ENCODE measurements around the gene CRELD1. TPM values are rescaled to one million over a fixed set of nuclear protein-coding genes. Genes with fewer than 3 reads are reported as not detected.

CRELD1 gene
- total and polyA plus RNA-seq, 2 of the 13 experiments (the other 11 are each of a cell fraction or from before 2014, with no cell fraction given): 27.1 to 61.9 TPM

DNA sequence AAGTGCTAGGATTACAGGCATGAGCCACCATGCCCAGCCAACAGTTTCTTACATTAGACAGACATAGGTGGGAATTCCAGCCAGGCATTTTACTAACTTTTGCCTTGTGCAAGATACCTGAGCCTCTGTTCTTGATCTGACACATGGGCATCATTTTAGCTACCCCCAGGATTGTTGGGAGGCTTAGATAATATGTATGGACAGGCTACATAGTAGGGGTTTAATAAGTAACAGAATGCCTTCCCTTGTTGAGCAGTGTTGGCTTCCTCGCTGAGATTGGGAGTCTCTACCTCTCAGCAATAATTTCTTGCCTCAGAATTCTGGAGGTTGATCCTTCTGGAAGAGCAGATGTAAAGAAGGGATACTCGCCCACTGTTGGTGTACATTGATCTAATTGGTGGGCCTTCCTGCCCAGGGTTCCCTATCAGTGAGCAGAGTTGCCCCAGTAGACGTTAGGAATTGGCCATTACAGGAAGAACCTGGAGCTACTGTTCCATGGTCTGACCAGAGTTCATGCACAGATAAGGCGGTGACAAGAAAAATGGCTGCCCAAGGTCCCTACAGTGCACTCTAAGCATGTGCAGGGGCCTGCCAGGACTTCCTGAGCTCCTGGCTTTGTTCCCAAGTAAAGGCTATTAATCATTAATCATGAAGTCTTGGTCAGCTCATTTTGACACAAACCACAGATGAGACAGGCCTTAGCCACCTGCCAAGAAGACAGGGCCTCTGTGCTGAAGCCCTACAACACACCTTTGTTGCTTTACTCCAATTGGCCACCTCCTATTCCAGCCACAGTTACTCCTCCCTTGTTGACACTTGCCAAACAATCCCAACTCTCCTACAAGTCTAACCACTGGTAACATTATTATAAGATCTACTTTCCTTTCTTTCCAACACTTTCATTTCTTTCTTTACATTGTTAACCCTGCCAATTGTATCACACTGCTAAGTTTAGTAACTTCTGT lies 35.9 kb upstream of the CRELD1 start (continued):
- TF ChIP-seq, protein P1, sequence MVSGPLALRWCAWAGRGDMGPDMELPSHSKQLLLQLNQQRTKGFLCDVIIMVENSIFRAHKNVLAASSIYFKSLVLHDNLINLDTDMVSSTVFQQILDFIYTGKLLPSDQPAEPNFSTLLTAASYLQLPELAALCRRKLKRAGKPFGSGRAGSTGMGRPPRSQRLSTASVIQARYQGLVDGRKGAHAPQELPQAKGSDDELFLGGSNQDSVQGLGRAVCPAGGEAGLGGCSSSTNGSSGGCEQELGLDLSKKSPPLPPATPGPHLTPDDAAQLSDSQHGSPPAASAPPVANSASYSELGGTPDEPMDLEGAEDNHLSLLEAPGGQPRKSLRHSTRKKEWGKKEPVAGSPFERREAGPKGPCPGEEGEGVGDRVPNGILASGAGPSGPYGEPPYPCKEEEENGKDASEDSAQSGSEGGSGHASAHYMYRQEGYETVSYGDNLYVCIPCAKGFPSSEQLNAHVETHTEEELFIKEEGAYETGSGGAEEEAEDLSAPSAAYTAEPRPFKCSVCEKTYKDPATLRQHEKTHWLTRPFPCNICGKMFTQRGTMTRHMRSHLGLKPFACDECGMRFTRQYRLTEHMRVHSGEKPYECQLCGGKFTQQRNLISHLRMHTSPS (CRISPR knock-in tag; IDR thresholded peaks at IDR 0.05; ENCODE audit: low read depth): no peak
- TF ChIP-seq, protein P2, sequence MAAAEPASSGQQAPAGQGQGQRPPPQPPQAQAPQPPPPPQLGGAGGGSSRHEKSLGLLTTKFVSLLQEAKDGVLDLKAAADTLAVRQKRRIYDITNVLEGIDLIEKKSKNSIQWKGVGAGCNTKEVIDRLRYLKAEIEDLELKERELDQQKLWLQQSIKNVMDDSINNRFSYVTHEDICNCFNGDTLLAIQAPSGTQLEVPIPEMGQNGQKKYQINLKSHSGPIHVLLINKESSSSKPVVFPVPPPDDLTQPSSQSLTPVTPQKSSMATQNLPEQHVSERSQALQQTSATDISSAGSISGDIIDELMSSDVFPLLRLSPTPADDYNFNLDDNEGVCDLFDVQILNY (CRISPR knock-in tag; conservative IDR thresholded peaks at IDR 0.05): no peak
- TF ChIP-seq ZNF44 (CRISPR knock-in tag; IDR thresholded peaks at IDR 0.05) (no peak), REL (CRISPR knock-in tag; conservative IDR thresholded peaks at IDR 0.05) (no peak), ZNF446 (CRISPR knock-in tag; IDR thresholded peaks at IDR 0.05) (no peak), RFXAP (CRISPR knock-in tag; IDR thresholded peaks at IDR 0.05; ENCODE audit: borderline replicate concordance) (peak; percentile 29; the same call in 1 of the 2 replicates), ARID3A (IDR thresholded peaks at IDR 0.05; ENCODE audit: low read depth, low read length) (peak; percentile 43; the same call in 1 of the 2 replicates), ZNF639 (CRISPR knock-in tag; conservative IDR thresholded peaks at IDR 0.05) (no peak; the same call in 1 of the 2 replicates), YEATS4 (CRISPR knock-in tag; IDR thresholded peaks at IDR 0.05; ENCODE audit: borderline replicate concordance) (peak; percentile 60; the same call in 1 of the 2 replicates), ZNF644 (CRISPR knock-in tag; IDR thresholded peaks at IDR 0.05; ENCODE audit: low read depth) (peak; percentile 73; the same call in 1 of the 2 replicates), THYN1 (CRISPR knock-in tag; IDR thresholded peaks at IDR 0.05; ENCODE audit: borderline replicate concordance, low read depth) (no peak), SPEN (CRISPR knock-in tag; IDR thresholded peaks at IDR 0.05; ENCODE audit: low read depth) (peak; percentile 45; the same call in 1 of the 2 replicates), ZBTB7A (CRISPR knock-in tag; IDR thresholded peaks at IDR 0.05) (no peak), ZNF224 (CRISPR knock-in tag; IDR thresholded peaks at IDR 0.05) (no peak), ZNF780A (CRISPR knock-in tag; IDR thresholded peaks at IDR 0.05) (no peak), NFYC (CRISPR knock-in tag; IDR thresholded peaks at IDR 0.05) (peak; percentile 40)
- TF ChIP-seq, protein P3, sequence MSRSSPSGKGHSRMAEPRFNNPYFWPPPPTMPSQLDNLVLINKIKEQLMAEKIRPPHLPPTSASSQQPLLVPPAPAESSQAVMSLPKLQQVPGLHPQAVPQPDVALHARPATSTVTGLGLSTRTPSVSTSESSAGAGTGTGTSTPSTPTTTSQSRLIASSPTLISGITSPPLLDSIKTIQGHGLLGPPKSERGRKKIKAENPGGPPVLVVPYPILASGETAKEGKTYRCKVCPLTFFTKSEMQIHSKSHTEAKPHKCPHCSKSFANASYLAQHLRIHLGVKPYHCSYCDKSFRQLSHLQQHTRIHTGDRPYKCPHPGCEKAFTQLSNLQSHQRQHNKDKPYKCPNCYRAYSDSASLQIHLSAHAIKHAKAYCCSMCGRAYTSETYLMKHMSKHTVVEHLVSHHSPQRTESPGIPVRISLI (CRISPR knock-in tag; IDR thresholded peaks at IDR 0.05; ENCODE audit: borderline replicate concordance): peak; percentile 36; the same call in 1 of the 2 replicates
- TF ChIP-seq, protein P4, sequence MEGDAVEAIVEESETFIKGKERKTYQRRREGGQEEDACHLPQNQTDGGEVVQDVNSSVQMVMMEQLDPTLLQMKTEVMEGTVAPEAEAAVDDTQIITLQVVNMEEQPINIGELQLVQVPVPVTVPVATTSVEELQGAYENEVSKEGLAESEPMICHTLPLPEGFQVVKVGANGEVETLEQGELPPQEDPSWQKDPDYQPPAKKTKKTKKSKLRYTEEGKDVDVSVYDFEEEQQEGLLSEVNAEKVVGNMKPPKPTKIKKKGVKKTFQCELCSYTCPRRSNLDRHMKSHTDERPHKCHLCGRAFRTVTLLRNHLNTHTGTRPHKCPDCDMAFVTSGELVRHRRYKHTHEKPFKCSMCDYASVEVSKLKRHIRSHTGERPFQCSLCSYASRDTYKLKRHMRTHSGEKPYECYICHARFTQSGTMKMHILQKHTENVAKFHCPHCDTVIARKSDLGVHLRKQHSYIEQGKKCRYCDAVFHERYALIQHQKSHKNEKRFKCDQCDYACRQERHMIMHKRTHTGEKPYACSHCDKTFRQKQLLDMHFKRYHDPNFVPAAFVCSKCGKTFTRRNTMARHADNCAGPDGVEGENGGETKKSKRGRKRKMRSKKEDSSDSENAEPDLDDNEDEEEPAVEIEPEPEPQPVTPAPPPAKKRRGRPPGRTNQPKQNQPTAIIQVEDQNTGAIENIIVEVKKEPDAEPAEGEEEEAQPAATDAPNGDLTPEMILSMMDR (CRISPR knock-in tag; IDR thresholded peaks at IDR 0.05): no peak
